Measurements from ENCODE around the gene ETS1.
"Not testable (repeated sequence)": the region's sequence is repeated elsewhere in the genome, so short reads cannot be mapped to it uniquely, and the experiment has no call there.

Gene ETS1

GRCh38 chr11:128462189-128462588 is 125.2 kb downstream of the ETS1 start:
- H3K27me3 ChIP-seq (ENCODE audit: control insufficient read depth in 1 of 2, insufficient read depth in 2 of 2, low read length in 2 of 2) = no peaks in the 10 kb centered on the region
- peaks cover 20 to 25% of the 10 kb centered on the region in 2 donors for H3K4me1 ChIP-seq (ENCODE audit: control insufficient read depth in 1 of 2, insufficient read depth in 2 of 2, low read length in 2 of 2)
- H3K27ac ChIP-seq (ENCODE audit: low read depth, low read length) = no peak overlapping the region
- H3K36me3 ChIP-seq (ENCODE audit: control insufficient read depth in 1 of 2, insufficient read depth in 2 of 2, low read length in 2 of 2) = peaks cover 11 to 30% of the 10 kb centered on the region in 2 donors
- no peak overlapping the region for H3K9ac ChIP-seq (ENCODE audit: low read depth in 1 of 2, low read length in 2 of 2)
- H3K4me3 ChIP-seq (ENCODE audit: low read depth in 1 of 2, low read length in 2 of 2) = no peak overlapping the region
- H3K9me3 ChIP-seq (ENCODE audit: control insufficient read depth in 1 of 2, low read length in 2 of 2) = no peaks in the 10 kb centered on the region

- H3K27ac ChIP-seq (ENCODE audit: low read depth, low read length) = no peak overlapping the region
- H3K9ac ChIP-seq (ENCODE audit: low read depth in 1 of 2, low read length in 2 of 2) = no peak overlapping the region
- H3K4me3 ChIP-seq (ENCODE audit: low read depth in 1 of 2, low read length in 2 of 2) = no peak overlapping the region
Observed at GRCh38 chr11:128458321-128458720, 129.0 kb downstream of the ETS1 start.

GRCh38 chr11:128457874-128458273 is 129.5 kb downstream of the ETS1 start:
- no peak overlapping the region for H3K4me3 ChIP-seq (ENCODE audit: low read depth in 1 of 2, low read length in 2 of 2)
- peaks cover 9 to 15% of the 10 kb centered on the region in 2 donors for H3K4me1 ChIP-seq (ENCODE audit: control insufficient read depth in 1 of 2, insufficient read depth in 2 of 2, low read length in 2 of 2)
- H3K9ac ChIP-seq (ENCODE audit: low read depth in 1 of 2, low read length in 2 of 2) = no peak overlapping the region
- H3K9me3 ChIP-seq (ENCODE audit: control insufficient read depth in 1 of 2, low read length in 2 of 2) = no peaks in the 10 kb centered on the region
- peaks cover 12 to 31% of the 10 kb centered on the region in 2 donors for H3K36me3 ChIP-seq (ENCODE audit: control insufficient read depth in 1 of 2, insufficient read depth in 2 of 2, low read length in 2 of 2)
- no peaks in the 10 kb centered on the region for H3K27me3 ChIP-seq (ENCODE audit: control insufficient read depth in 1 of 2, insufficient read depth in 2 of 2, low read length in 2 of 2)
- no peak overlapping the region for H3K27ac ChIP-seq (ENCODE audit: low read depth, low read length)

More at GRCh38 chr11:128458321-128458720, 129.0 kb downstream of the ETS1 start:
- no peaks in the 10 kb centered on the region for H3K27me3 ChIP-seq (ENCODE audit: control insufficient read depth in 1 of 2, insufficient read depth in 2 of 2, low read length in 2 of 2)
- no peaks in the 10 kb centered on the region for H3K9me3 ChIP-seq (ENCODE audit: control insufficient read depth in 1 of 2, low read length in 2 of 2)
- H3K4me1 ChIP-seq (ENCODE audit: control insufficient read depth in 1 of 2, insufficient read depth in 2 of 2, low read length in 2 of 2) = peaks cover 9 to 14% of the 10 kb centered on the region in 2 donors
- H3K36me3 ChIP-seq (ENCODE audit: control insufficient read depth in 1 of 2, insufficient read depth in 2 of 2, low read length in 2 of 2) = peaks cover 16 to 31% of the 10 kb centered on the region in 2 donors

- H3K27me3 ChIP-seq (ENCODE audit: control insufficient read depth in 1 of 2, insufficient read depth in 2 of 2, low read length in 2 of 2) = no peaks in the 10 kb centered on the region
- H3K4me3 ChIP-seq (ENCODE audit: low read depth in 1 of 2, low read length in 2 of 2) = no peak overlapping the region
- no peak overlapping the region for H3K9ac ChIP-seq (ENCODE audit: low read depth in 1 of 2, low read length in 2 of 2)
- H3K36me3 ChIP-seq (ENCODE audit: control insufficient read depth in 1 of 2, insufficient read depth in 2 of 2, low read length in 2 of 2) = peaks cover 11 to 31% of the 10 kb centered on the region in 2 donors
- H3K4me1 ChIP-seq (ENCODE audit: control insufficient read depth in 1 of 2, insufficient read depth in 2 of 2, low read length in 2 of 2) = peaks cover 12 to 16% of the 10 kb centered on the region in 2 donors
- no peaks in the 10 kb centered on the region for H3K9me3 ChIP-seq (ENCODE audit: control insufficient read depth in 1 of 2, low read length in 2 of 2)
- H3K27ac ChIP-seq (ENCODE audit: low read depth, low read length) = no peak overlapping the region
Observed at GRCh38 chr11:128456566-128457268, 130.6 kb downstream of the ETS1 start.

- Histone ChIP-seq H3K9ac (ENCODE audit: low read depth in 1 of 2, low read length in 2 of 2) (no peak overlapping the region), H3K27me3 (ENCODE audit: control insufficient read depth in 1 of 2, insufficient read depth in 2 of 2, low read length in 2 of 2) (no peaks in the 10 kb centered on the region), H3K4me3 (ENCODE audit: low read depth in 1 of 2, low read length in 2 of 2) (no peak overlapping the region), H3K36me3 (ENCODE audit: control insufficient read depth in 1 of 2, insufficient read depth in 2 of 2, low read length in 2 of 2) (peaks cover 11 to 24% of the 10 kb centered on the region in 2 donors), H3K4me1 (ENCODE audit: control insufficient read depth in 1 of 2, insufficient read depth in 2 of 2, low read length in 2 of 2) (peaks cover 12 to 16% of the 10 kb centered on the region in 2 donors), H3K9me3 (ENCODE audit: control insufficient read depth in 1 of 2, low read length in 2 of 2) (no peaks in the 10 kb centered on the region), H3K27ac (ENCODE audit: low read depth, low read length) (no peak overlapping the region)
Observed at GRCh38 chr11:128455766-128456165, 131.6 kb downstream of the ETS1 start.

GRCh38 chr11:128453444-128454336 is 133.7 kb downstream of the ETS1 start:
- Histone ChIP-seq H3K27me3 (ENCODE audit: control insufficient read depth in 1 of 2, insufficient read depth in 2 of 2, low read length in 2 of 2) (no peaks in the 10 kb centered on the region), H3K36me3 (ENCODE audit: control insufficient read depth in 1 of 2, insufficient read depth in 2 of 2, low read length in 2 of 2) (peaks cover 11 to 16% of the 10 kb centered on the region in 2 donors), H3K9me3 (ENCODE audit: control insufficient read depth in 1 of 2, low read length in 2 of 2) (no peaks in the 10 kb centered on the region), H3K27ac (ENCODE audit: low read depth, low read length) (no peak overlapping the region), H3K4me3 (ENCODE audit: low read depth in 1 of 2, low read length in 2 of 2) (no peak overlapping the region), H3K9ac (ENCODE audit: low read depth in 1 of 2, low read length in 2 of 2) (no peak overlapping the region), H3K4me1 (ENCODE audit: control insufficient read depth in 1 of 2, insufficient read depth in 2 of 2, low read length in 2 of 2) (peaks cover 16 to 28% of the 10 kb centered on the region in 2 donors)

- peak overlapping the region; percentile 23 for H3K27ac ChIP-seq (ENCODE audit: low read depth, low read length)
- H3K36me3 ChIP-seq (ENCODE audit: control insufficient read depth in 1 of 2, insufficient read depth in 2 of 2, low read length in 2 of 2) = peaks cover 2 to 5% of the 10 kb centered on the region in 2 donors
- H3K9me3 ChIP-seq (ENCODE audit: control insufficient read depth in 1 of 2, low read length in 2 of 2) = no peaks in the 10 kb centered on the region
- peaks cover 16 to 29% of the 10 kb centered on the region in 2 donors for H3K4me1 ChIP-seq (ENCODE audit: control insufficient read depth in 1 of 2, insufficient read depth in 2 of 2, low read length in 2 of 2)
- peak overlapping the region in 1 of 2 donors; percentile 20 for H3K9ac ChIP-seq (ENCODE audit: low read depth in 1 of 2, low read length in 2 of 2)
- H3K27me3 ChIP-seq (ENCODE audit: control insufficient read depth in 1 of 2, insufficient read depth in 2 of 2, low read length in 2 of 2) = no peaks in the 10 kb centered on the region
- H3K4me3 ChIP-seq (ENCODE audit: low read depth in 1 of 2, low read length in 2 of 2) = no peak overlapping the region
Observed at GRCh38 chr11:128451652-128452470, 135.5 kb downstream of the ETS1 start.

GRCh38 chr11:128450882-128451651 is 136.3 kb downstream of the ETS1 start:
- no peaks in the 10 kb centered on the region for H3K36me3 ChIP-seq (ENCODE audit: control insufficient read depth in 1 of 2, insufficient read depth in 2 of 2, low read length in 2 of 2)
- no peaks in the 10 kb centered on the region for H3K9me3 ChIP-seq (ENCODE audit: control insufficient read depth in 1 of 2, low read length in 2 of 2)
- H3K4me1 ChIP-seq (ENCODE audit: control insufficient read depth in 1 of 2, insufficient read depth in 2 of 2, low read length in 2 of 2) = peaks cover 16 to 29% of the 10 kb centered on the region in 2 donors
- no peaks in the 10 kb centered on the region for H3K27me3 ChIP-seq (ENCODE audit: control insufficient read depth in 1 of 2, insufficient read depth in 2 of 2, low read length in 2 of 2)
- H3K9ac ChIP-seq (ENCODE audit: low read depth in 1 of 2, low read length in 2 of 2) = no peak overlapping the region
- no peak overlapping the region for H3K27ac ChIP-seq (ENCODE audit: low read depth, low read length)
- no peak overlapping the region for H3K4me3 ChIP-seq (ENCODE audit: low read depth in 1 of 2, low read length in 2 of 2)

GRCh38 chr11:128450425-128450824 is 136.9 kb downstream of the ETS1 start:
- not testable (repeated sequence) for H3K27me3 ChIP-seq (ENCODE audit: control insufficient read depth in 1 of 2, insufficient read depth in 2 of 2, low read length in 2 of 2); H3K9me3 ChIP-seq (ENCODE audit: control insufficient read depth in 1 of 2, low read length in 2 of 2); H3K9ac ChIP-seq (ENCODE audit: low read depth in 1 of 2, low read length in 2 of 2); H3K36me3 ChIP-seq (ENCODE audit: control insufficient read depth in 1 of 2, insufficient read depth in 2 of 2, low read length in 2 of 2); H3K27ac ChIP-seq (ENCODE audit: low read depth, low read length); H3K4me3 ChIP-seq (ENCODE audit: low read depth in 1 of 2, low read length in 2 of 2)
- H3K4me1 ChIP-seq (ENCODE audit: control insufficient read depth in 1 of 2, insufficient read depth in 2 of 2, low read length in 2 of 2) = peaks cover 16 to 29% of the 10 kb centered on the region in 2 donors
